HG02885 (cell line): ENCODE measurements around the gene CDAN1.
"Not testable (repeated sequence)": the region's sequence is repeated elsewhere in the genome, so short reads cannot be mapped to it uniquely, and the experiment has no call there.

Experiments
- ATAC-seq: cut with Tn5 transposase; IDR thresholded peaks from one replicate; pipeline ENCODE4 v1.9.1; 2021; ENCODE audit warnings: mild to moderate bottlenecking; ENCODE audit not compliant: unreplicated experiment, poor library complexity

Gene CDAN1

GRCh38 chr15:42736793-42737528 lies at the start of gene CDAN1:
TSS of gene CDAN1 (minus strand) at chr15:42737128. CDS start at chr15:42737102, 26 bp downstream.
- peak; percentile 88 for ATAC-seq

- ATAC-seq, result no peak
Measured at GRCh38 chr15:42785569-42785968, 48.6 kb upstream of the CDAN1 start.

- no peak for ATAC-seq
Measured at GRCh38 chr15:42784705-42785104, 47.8 kb upstream of the CDAN1 start.

- ATAC-seq, result no peak
Measured at GRCh38 chr15:42782716-42783115, 45.8 kb upstream of the CDAN1 start.

GRCh38 chr15:42775416-42775815 lies 38.5 kb upstream of the CDAN1 start:
- ATAC-seq, result no peak

GRCh38 chr15:42772901-42773300 lies 36.0 kb upstream of the CDAN1 start:
- no peak for ATAC-seq

GRCh38 chr15:42772144-42772543 lies 35.2 kb upstream of the CDAN1 start:
- no peak for ATAC-seq

GRCh38 chr15:42766109-42766508 lies 29.2 kb upstream of the CDAN1 start:
- ATAC-seq, result not testable (repeated sequence)

- not testable (repeated sequence) for ATAC-seq
Measured at GRCh38 chr15:42764154-42764731, 27.3 kb upstream of the CDAN1 start.

GRCh38 chr15:42761813-42762212 lies 24.9 kb upstream of the CDAN1 start:
- not testable (repeated sequence) for ATAC-seq

- no peak for ATAC-seq
Measured at GRCh38 chr15:42760759-42761158, 23.8 kb upstream of the CDAN1 start.

GRCh38 chr15:42759093-42759492 lies 22.2 kb upstream of the CDAN1 start:
- no peak for ATAC-seq

GRCh38 chr15:42750306-42750705 lies 13.4 kb upstream of the CDAN1 start:
- no peak for ATAC-seq

GRCh38 chr15:42749266-42749665 lies 12.3 kb upstream of the CDAN1 start:
- no peak for ATAC-seq

- no peak for ATAC-seq
Measured at GRCh38 chr15:42744195-42744594, 7.3 kb upstream of the CDAN1 start.

GRCh38 chr15:42742149-42742548 lies 5.2 kb upstream of the CDAN1 start:
- ATAC-seq, result no peak

- ATAC-seq, result no peak
Measured at GRCh38 chr15:42741710-42742109, 4.8 kb upstream of the CDAN1 start.

GRCh38 chr15:42737529-42738328 lies 801 bp upstream of the CDAN1 start:
- ATAC-seq, result no peak

- ATAC-seq, result peak; percentile 47
Measured at GRCh38 chr15:42736178-42736792, 643 bp downstream of the CDAN1 start.

GRCh38 chr15:42735382-42736165 lies 1.4 kb downstream of the CDAN1 start:
- ATAC-seq, result no peak
